GM12878 (cell line): ENCODE results near the gene CREB3. TPM values are rescaled to one million over a fixed set of nuclear protein-coding genes. Genes with fewer than 3 reads are reported as not detected.

Experiments used
- ZNF687 ChIP-seq: fragments of 450-650 bp; IDR thresholded peaks from 2 replicates; pipeline ENCODE4 v1.6.1; 2017; ENCODE audit warnings: mild to moderate bottlenecking, moderate library complexity
- polyA plus RNA-seq, 11 experiments: library from polyadenylated mRNA; depleted of rRNA in 4 of 11; unstranded in 6 of 11; stranded (reverse) in 5 of 11; fragments of >200 nt; fragmentation: Nextera tagmentation in 4 of 11; fragmentation: Illumina TruSeq in 1 of 11; extraction: Ambion mirVana in 4 of 11; extraction: Trizol in 1 of 11; gene quantifications; 1 replicate in 1 of 11; 2 replicates in 10 of 11; pipeline versions ENCODE4 v1.2.1 to v1.2.3, GENCODE V29; 2011 to 2016; ENCODE audit warnings: inconsistent platforms in 2 of 11, missing spikeins in 2 of 11, low read depth in 1 of 11
- total RNA-seq, 4 experiments: library from RNA; depleted of rRNA in 3 of 4; stranded (reverse); fragments of >200 nt in 3 of 4; fragmentation: Illumina TruSeq in 1 of 4; extraction: Trizol in 1 of 4; gene quantifications; 2 replicates each; pipeline versions ENCODE4 v1.2.1 to v1.2.3, GENCODE V29; 2013 to 2021
- TF ChIP-seq, protein P1 (sequence below): IDR thresholded peaks from 2 replicates; pipeline ENCODE4 v1.6.1; 2011; ENCODE audit warnings: low read depth, low read length, improper control_type of control experiment, borderline replicate concordance
- TF ChIP-seq, protein P2 (sequence below): fragments of 450-650 bp; formaldehyde crosslinking; IDR thresholded peaks from 2 replicates; pipeline ENCODE4 v1.4.0; 2022; ENCODE audit warnings: mild to moderate bottlenecking, moderate library complexity

CREB3 gene
- total and polyA plus RNA-seq, 10 of the 15 experiments (the other 5 are each of a cell fraction or from before 2014, with no cell fraction given), result 9.8 to 38.9 (median 19.8) TPM

- TF ChIP-seq, protein P1, sequence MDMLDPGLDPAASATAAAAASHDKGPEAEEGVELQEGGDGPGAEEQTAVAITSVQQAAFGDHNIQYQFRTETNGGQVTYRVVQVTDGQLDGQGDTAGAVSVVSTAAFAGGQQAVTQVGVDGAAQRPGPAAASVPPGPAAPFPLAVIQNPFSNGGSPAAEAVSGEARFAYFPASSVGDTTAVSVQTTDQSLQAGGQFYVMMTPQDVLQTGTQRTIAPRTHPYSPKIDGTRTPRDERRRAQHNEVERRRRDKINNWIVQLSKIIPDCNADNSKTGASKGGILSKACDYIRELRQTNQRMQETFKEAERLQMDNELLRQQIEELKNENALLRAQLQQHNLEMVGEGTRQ, result no peak
- no peak for TF ChIP-seq ZNF687
- TF ChIP-seq, protein P2, sequence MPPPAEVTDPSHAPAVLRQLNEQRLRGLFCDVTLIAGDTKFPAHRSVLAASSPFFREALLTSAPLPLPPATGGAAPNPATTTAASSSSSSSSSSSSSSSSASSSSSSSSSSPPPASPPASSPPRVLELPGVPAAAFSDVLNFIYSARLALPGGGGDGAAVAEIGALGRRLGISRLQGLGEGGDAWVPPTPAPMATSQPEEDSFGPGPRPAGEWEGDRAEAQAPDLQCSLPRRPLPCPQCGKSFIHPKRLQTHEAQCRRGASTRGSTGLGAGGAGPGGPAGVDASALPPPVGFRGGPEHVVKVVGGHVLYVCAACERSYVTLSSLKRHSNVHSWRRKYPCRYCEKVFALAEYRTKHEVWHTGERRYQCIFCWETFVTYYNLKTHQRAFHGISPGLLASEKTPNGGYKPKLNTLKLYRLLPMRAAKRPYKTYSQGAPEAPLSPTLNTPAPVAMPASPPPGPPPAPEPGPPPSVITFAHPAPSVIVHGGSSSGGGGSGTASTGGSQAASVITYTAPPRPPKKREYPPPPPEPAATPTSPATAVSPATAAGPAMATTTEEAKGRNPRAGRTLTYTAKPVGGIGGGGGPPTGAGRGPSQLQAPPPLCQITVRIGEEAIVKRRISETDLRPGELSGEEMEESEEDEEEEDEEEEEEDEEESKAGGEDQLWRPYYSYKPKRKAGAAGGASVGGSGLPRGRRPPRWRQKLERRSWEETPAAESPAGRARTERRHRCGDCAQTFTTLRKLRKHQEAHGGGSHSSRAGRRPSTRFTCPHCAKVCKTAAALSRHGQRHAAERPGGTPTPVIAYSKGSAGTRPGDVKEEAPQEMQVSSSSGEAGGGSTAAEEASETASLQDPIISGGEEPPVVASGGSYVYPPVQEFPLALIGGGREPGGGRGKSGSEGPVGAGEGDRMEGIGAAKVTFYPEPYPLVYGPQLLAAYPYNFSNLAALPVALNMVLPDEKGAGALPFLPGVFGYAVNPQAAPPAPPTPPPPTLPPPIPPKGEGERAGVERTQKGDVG, result no peak
Observed at GRCh38 chr9:35781066-35781465, 48.6 kb downstream of the CREB3 start (continued).
